AG04450 (cell line): Measurements from ENCODE around the gene ABHD10. TPM values are rescaled to one million over a fixed set of nuclear protein-coding genes. Genes with fewer than 3 reads are reported as not detected.

Experiments used
- CTCF ChIA-PET: fragments of 300-600, 350-600 bp; formaldehyde crosslinking; extraction: SDS; loops from one replicate; lab custom pipeline; 2022; ENCODE audit warnings: antibody characterized with exemption, inconsistent platforms; lab: Charles Lee
- POLR2A ChIA-PET: fragments of 350-600 bp; formaldehyde crosslinking; extraction: SDS; loops from one replicate; lab custom pipeline; 2021; ENCODE audit warnings: antibody characterized with exemption, inconsistent platforms; lab: Yijun Ruan, JAX
- DNase-seq: peaks from one replicate; pipeline ENCODE4 v3.0.0-alpha.2; 2011; ENCODE audit warnings: low read depth, low spot score
- H3K27ac ChIP-seq: one replicate; pipeline ENCODE4 v1.5.1; 2012; ENCODE audit warnings: low read depth, low read length, control low read depth
- H3K27me3 ChIP-seq: one replicate; pipeline ENCODE4 v1.6.0; 2012; ENCODE audit warnings: low read length; ENCODE audit not compliant: control insufficient read depth, insufficient read depth
- H3K4me3 ChIP-seq: 2 replicates; pipeline ENCODE4 v1.5.1; 2011; ENCODE audit warnings: mild to moderate bottlenecking, low read depth, low read length, control low read depth
- H3K9me3 ChIP-seq: 2 replicates; pipeline ENCODE4 v1.5.1; 2012; ENCODE audit warnings: low read length; ENCODE audit not compliant: control insufficient read depth, insufficient read depth
- polyA plus RNA-seq: library from polyadenylated mRNA; depleted of rRNA; stranded (reverse); fragments of >200 nt; gene quantifications from 2 replicates; pipeline ENCODE4 v1.2.3, GENCODE V29; 2011
- TF ChIP-seq, protein P1 (sequence below): IDR thresholded peaks from 2 replicates; pipeline ENCODE4 v1.5.1; 2011; ENCODE audit warnings: low read depth, low read length, control low read depth, inconsistent platforms

Gene ABHD10
- polyA plus RNA-seq, 1 experiment: 37.5 TPM

DNA sequence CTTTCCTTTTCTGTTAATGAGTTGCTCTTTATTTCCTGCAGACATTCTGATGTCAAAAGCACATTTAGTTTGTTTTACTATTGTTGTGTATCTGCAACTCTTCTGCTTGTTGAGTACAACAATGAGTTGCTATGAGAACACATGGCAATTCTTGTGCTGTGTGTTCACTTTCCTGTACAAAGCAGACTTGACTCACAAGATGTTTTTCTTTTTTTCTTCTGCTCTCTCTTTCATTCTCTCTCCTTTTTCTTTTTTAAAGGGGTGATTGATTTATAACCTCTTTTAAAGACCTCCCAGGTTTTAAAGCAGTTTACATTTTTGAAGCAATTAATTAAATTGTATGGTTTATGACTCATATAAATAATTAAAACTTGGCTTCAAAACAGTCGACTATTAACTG, 31.6 kb upstream of the ABHD10 start:
- Histone ChIP-seq H3K27me3 (no peaks in the 10 kb centered on the region), H3K9me3 (no peaks in the 10 kb centered on the region), H3K4me3 (no peak overlapping the region), H3K27ac (no peak overlapping the region)
- DNase-seq: no peak
- ChIA-PET POLR2A (no interaction called here), CTCF (no interaction called here)
- TF ChIP-seq, protein P1, sequence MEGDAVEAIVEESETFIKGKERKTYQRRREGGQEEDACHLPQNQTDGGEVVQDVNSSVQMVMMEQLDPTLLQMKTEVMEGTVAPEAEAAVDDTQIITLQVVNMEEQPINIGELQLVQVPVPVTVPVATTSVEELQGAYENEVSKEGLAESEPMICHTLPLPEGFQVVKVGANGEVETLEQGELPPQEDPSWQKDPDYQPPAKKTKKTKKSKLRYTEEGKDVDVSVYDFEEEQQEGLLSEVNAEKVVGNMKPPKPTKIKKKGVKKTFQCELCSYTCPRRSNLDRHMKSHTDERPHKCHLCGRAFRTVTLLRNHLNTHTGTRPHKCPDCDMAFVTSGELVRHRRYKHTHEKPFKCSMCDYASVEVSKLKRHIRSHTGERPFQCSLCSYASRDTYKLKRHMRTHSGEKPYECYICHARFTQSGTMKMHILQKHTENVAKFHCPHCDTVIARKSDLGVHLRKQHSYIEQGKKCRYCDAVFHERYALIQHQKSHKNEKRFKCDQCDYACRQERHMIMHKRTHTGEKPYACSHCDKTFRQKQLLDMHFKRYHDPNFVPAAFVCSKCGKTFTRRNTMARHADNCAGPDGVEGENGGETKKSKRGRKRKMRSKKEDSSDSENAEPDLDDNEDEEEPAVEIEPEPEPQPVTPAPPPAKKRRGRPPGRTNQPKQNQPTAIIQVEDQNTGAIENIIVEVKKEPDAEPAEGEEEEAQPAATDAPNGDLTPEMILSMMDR: no peak

DNA sequence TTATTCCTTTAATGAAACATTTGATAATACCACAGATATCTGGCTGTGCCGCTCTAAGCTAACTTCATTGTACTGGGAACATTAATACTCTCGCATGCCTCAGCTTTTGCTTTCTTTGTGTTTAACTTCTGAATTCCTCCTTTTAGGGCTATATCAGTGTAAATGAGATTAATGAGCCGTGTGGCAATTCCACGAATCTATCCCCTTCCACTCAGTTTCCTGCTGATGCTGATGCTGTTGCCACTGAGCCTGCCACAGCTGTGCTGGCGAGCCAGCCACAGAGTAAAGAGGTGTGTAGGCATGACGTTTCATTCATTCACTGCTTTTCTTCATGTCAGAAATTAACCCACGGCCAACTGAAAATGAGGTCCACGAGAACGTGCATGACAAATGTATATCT, 30.0 kb upstream of the ABHD10 start:
- H3K9me3 ChIP-seq: no peaks in the 10 kb centered on the region
- H3K4me3 ChIP-seq: no peak overlapping the region
- H3K27me3 ChIP-seq: no peaks in the 10 kb centered on the region
- no peak for DNase-seq
- ChIA-PET CTCF (no interaction called here), POLR2A (interaction anchor here (0.7 kb wide), 1 partner anchor 14 kb away, joined by 3 read pairs; no protein-coding TSS in a partner anchor)
- TF ChIP-seq, protein P1: no peak
- no peak overlapping the region for H3K27ac ChIP-seq

DNA sequence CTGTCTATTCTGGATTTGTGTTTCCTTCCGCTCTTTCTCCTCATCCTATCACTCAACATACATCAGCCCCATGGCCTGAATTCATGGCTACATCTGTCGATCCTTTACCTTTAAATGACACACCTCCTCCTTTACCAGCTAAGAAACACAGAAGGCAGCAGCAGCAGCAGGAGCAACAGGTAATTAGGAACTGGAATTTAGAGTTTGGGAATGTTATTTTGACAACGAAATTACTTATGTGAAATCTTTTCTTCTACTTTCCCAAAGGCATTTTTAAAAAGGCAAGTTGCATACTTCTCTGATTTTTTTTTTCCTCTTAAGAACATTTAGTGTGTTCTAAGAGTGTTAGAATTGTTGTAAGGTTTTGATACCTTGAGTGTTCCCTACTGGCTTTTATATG, 29.1 kb upstream of the ABHD10 start:
- TF ChIP-seq, protein P1: no peak
- H3K27me3 ChIP-seq: no peaks in the 10 kb centered on the region
- POLR2A ChIA-PET: no interaction called here
- no peak for DNase-seq
- H3K9me3 ChIP-seq: no peaks in the 10 kb centered on the region
- H3K4me3 ChIP-seq: no peak overlapping the region
- H3K27ac ChIP-seq: no peak overlapping the region
- CTCF ChIA-PET: no interaction called here

DNA sequence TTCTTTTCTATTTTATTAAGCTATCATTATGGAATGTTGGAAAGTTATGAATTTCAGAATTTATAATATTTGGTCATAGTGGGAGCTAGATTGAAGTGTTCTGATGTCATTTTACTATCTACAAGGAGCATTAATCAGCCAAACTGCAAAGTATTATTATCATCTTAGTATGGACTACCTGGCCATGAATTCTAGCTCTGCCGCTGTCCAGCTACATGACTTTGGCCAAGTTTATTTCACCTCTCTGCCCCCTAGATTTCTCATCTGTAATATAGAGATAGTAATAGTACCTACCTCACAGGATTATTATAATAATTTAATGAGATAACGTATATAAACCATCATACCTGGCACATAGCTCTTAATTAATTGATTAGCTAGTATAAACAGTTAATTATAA, 27.8 kb upstream of the ABHD10 start:
- CTCF ChIA-PET: interaction anchor here (1.2 to 1.4 kb wide), 2 partner anchors 17 to 236 kb away, joined by 4 to 10 read pairs; no protein-coding TSS in a partner anchor
- Histone ChIP-seq H3K27ac (no peak overlapping the region), H3K9me3 (no peaks in the 10 kb centered on the region), H3K27me3 (no peaks in the 10 kb centered on the region), H3K4me3 (no peak overlapping the region)
- DNase-seq: no peak
- POLR2A ChIA-PET: interaction anchor here (0.6 kb wide), 1 partner anchor 241 kb away, joined by 3 read pairs; no protein-coding TSS in a partner anchor
- TF ChIP-seq, protein P1: no peak

DNA sequence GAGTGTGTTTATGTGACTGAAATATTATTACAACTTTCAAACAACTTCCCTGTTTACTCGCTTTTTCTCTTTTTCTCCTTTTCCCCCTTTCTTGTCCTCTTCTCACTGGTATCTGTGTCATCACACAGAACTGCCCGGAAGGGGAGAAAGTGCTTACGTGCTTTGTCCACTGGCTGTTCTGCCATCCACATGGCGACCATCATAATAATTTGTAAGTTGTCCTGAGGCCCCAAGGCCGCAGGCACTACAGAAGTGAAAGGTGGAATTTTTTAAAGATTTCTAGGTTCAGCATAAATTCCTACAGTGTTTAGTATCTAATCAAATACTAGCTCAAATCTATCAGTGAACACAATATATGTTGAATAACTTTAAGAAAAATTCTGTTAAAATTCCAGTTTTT, 26.7 kb upstream of the ABHD10 start:
- CTCF ChIA-PET: interaction anchor here (1.3 to 1.4 kb wide), 2 partner anchors 15 to 16 kb away, joined by 3 to 10 read pairs; no protein-coding TSS in a partner anchor
- POLR2A ChIA-PET: no interaction called here
- Histone ChIP-seq H3K27me3 (no peaks in the 10 kb centered on the region), H3K4me3 (no peak overlapping the region), H3K9me3 (no peaks in the 10 kb centered on the region), H3K27ac (no peak overlapping the region)
- TF ChIP-seq, protein P1: no peak
- DNase-seq: no peak
